HG02981 (cell line): ENCODE measurements around the gene STAT1.

Experiments
- ATAC-seq: cut with Tn5 transposase; IDR thresholded peaks from one replicate; pipeline ENCODE4 v1.9.1; 2021; ENCODE audit warnings: mild to moderate bottlenecking, moderate library complexity; ENCODE audit not compliant: unreplicated experiment

Gene STAT1

DNA sequence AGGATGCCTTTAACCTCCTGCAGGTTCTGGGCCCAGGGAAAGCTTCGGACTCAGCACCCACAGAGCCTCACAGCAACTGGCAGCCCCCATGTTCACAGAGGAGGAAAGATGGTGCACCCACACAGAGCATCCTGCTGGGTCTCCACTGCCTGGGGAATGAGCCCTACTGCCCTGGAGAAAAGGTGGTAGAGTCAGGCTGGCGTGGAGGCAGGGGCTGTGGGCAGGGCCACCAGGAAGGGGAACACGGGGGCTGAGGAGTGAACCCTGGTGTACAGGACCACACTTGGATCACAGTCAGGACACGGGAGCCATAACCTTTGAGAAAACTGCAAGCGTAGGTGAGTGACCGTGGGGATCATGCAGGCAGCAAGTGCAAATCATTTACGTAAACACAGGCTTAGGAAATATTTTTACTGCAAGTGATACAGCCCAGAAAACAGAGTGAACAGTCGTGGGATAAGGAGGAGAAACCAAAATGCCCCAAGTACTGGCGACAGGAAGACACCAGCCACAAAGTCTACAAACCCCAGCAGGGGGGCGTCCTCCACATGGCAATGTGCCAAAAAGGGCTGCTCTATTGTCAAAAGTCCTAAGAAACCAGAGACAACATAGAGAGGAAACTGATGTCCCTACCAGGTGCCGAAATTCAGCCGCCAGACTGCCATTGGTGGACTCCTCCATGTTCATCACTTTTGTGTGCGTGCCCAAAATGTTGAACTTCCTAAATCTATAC is 27.6 kb downstream of the STAT1 start:
- ATAC-seq, result no peak

DNA sequence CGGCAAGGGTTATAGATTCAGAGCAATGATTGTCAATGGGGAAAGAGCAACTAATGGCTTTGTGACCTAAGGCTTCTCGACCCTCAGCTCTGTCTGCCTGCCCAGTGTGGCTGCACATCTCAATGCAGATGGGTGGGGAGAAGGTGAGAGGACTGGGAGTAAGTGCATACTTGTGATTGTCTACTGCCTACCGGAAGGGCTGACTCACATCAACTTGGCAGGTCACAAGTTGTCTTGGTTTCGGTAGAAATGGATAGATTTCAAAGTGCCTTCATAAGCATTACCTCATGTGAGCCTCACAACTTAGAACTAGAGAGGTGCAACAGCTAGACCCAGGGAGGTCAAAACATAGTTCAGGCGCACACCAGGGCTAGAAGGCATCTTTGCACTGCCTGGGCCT is 29.4 kb downstream of the STAT1 start:
- ATAC-seq, result no peak

DNA sequence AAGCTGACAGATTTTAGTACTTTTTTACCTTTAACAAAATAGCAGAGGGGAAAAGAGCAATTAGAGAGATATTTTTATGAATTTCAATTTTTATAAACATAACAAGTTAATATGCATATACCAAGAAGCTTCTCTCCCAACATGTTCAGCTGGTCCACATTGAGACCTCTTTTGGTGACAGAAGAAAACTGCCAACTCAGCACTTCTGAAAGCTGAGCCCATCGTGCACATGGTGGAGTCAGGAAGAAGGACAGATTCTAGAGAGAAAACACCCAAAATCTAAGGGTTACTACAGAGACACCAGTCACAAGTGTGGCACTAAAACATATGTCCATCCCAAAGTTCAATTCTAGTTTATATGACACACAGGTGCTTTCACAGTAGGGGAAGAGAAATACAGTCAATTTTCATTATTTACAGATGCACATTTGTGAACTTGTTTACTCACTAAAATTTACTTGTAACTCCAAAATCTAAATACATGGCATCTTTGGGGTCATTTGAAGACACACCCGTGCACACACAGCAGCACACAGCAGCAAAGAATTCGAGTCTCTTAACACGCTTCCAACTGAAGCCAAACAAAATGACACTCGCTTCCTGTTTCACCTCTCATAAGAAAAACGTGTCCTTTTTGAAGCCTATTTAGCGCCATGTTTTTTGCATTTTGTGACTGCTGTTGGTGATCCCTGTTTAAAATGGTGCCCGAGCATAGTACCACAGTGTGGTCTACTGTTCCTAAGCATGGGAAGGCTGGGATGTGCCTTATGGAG is 31.5 kb downstream of the STAT1 start:
- ATAC-seq, result no peak

DNA sequence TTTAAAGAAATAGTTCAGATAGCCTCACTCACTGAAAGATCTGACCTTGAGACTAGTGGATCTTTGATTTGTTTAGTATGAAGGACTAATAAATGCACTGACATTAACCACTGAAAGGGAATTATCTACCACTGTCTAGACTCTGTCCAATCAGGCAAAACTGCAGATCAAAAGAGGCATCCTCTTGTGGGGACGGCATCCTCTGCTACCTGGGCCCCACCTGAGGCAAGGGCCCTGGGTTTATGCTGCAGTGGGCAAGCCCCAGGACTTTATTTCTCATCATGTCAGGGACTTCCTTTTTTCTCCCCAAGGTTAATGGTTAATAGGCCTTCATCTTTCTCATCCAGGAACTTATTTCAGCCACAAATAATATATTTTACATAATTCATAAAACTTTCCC is 32.2 kb downstream of the STAT1 start:
- no peak for ATAC-seq

DNA sequence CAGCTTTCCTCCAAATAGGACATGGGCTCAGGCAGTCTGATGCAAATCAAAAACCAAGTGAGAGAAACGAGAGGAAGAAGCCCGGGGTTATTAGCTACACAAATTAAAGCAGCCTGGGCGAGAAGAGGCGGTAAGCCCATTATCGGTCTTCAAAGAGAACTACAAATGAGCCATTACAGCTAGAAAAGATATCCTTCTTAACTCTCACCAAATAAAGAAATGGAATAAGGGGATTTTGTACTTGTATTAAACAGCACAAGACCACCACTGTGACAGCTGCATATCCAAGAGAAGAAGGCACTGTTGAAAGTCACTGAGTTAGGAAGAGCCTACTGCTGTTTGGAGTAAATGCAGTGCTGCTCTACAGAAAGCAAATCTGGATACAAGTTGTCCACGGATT is 32.6 kb downstream of the STAT1 start:
- ATAC-seq, result no peak

DNA sequence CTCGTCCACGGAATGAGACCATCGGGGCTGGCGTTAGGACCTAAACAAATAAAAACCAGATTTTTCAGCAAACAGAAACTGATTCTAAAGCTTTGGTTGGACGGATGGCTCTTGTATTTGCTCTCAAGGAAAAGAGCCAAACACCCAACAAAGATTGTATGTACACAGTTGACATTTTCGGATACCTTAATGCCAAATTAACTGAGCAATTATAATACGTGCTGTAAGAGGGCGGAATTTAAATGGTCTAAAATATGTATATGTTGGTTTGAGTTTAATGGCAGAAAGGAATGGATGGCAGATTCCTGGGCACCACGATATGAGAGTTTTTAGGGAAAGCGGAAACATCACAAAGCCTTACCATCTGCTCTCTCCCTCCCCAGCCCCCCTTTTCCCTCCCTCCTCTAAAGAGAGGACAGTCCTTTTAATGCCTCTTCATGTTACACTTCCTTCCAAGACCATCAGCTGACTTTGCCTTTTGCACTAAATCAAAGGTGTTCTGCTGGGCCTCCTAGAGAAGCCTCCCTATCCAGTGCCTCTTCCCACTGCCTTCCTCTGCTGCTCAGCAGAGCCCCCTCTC is 33.3 kb downstream of the STAT1 start:
- ATAC-seq, result no peak

DNA sequence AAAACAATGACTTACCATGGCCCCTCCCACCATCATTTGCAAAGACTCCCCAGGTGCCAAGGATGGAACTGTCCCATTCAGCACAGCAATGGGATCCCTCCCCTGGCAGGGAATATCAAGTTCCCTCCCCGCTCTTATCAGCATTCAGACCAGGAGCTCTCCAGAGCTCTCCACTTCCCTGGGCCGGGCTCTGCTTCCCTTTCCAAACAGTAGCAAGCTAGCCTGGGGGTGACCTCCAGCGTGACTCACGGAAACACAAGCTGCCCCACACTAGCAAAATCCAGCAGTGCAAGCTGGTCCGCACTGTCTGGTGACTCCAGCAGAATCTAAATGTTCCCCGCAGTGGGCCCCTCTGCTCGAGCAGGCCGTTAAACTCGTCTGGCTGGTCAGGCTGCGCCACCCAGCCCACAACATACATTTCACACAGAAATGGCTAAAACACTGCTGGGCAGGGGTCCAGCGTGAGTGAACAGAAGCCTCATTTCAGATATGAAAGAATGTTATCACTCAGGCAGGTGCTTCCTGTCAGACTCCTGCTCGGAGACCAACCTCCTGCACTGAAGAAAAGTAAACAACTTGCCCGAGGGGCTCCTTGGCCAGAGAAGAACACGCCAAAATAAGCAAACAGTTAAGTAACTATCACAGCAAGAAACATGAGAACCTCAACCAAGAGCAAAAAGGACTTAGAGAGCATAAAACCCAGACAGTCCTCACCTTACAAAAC is 33.9 kb downstream of the STAT1 start:
- ATAC-seq, result no peak

DNA sequence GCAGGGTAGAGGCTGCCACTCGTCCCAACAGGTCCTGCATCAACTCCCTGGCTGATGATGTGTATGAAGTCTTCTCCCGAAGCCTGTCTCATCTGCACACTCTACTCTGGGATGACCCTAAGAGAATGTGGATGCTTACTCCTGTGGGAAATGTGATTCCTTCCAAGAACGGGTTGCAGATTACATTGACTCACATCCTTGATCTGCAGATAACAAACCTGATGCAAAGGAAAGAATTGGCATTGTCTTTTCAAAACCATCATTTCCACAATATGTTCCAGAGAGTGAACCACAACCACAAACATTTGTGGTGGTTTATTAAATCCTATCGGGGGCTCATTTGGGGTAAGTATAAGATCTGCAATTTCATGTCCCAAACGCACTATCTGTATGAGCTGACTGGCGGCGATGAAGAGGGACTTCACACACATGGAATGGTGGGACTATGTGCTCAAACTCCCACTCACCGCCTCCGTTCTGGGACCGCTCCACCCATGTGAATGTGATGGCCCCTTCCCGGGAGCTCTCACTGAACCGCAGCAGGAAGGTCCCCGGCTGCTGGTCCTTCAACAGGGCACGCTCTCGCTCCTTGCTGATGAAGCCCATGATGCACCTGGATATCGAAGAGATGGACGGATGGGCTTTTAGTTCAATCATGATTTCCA is 35.5 kb downstream of the STAT1 start:
- ATAC-seq, result no peak

DNA sequence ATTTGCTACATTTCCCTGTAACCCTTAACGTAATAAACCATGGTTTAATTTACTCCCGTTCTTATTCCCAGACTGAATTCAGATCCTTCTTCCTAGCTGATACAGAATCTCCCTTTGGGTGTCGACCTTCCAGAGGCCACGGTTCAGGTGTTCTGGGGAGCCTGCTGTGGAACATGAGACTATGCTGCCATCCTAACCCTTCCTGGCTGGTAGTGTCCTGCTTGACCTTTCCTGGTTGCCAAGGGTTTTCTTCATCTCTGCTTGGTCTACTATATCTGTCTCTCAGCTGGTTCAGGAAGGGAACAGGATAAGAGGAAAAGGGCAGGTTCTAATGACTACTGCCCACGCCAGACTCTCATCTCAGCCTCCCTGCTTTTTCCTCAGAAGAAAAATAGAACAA is 36.5 kb downstream of the STAT1 start:
- no peak for ATAC-seq

DNA sequence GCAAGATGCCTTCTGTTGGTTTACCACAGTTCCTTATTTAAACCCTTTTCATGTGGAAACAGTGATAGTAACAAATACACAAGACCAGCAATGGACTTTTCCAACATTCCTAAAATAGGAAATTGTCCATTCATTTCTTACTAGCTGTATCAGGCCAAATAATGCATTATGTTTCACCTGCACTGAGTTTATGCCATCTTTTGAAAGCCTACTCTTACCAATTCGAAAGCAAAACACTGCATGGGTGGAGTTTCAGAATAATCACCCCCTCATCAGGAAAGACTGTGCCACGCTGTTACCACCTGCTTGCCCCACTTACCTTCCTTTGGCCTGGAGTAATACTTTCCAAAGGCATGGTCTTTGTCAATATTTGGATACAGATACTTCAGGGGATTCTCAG is 37.5 kb downstream of the STAT1 start:
- ATAC-seq, result no peak

DNA sequence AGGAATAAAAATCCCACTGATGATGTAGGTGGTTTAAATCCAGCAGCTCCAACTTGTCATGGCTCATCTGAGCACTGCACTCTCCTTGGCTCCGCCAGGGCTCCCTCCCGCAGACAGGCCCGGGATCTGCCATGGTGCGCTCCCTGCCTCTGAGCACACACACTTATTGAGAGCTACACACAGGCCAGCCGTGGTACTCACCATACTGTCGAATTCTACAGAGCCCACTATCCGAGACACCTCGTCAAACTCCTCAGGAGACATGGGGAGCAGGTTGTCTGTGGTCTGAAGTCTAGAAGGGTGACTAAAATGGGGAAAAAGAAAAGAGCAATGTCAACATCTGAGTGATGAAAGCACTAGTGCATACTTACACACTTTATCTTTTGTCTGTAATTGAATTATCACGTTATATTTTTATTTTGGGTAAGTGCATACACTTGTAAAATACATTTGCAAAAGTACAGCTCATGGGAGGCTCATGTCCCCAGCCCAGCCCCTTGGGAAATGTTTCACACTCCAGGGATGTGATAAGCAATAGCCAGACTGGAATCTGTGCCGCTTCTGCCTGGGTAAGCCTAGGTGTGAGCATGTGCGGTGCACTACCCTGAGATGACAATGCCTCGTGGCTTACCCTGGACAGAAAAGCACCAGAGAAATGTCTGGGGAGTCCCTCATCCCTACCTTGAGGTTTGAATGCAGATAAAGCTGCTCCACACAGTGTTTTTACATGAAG is 39.2 kb downstream of the STAT1 start:
- no peak for ATAC-seq

DNA sequence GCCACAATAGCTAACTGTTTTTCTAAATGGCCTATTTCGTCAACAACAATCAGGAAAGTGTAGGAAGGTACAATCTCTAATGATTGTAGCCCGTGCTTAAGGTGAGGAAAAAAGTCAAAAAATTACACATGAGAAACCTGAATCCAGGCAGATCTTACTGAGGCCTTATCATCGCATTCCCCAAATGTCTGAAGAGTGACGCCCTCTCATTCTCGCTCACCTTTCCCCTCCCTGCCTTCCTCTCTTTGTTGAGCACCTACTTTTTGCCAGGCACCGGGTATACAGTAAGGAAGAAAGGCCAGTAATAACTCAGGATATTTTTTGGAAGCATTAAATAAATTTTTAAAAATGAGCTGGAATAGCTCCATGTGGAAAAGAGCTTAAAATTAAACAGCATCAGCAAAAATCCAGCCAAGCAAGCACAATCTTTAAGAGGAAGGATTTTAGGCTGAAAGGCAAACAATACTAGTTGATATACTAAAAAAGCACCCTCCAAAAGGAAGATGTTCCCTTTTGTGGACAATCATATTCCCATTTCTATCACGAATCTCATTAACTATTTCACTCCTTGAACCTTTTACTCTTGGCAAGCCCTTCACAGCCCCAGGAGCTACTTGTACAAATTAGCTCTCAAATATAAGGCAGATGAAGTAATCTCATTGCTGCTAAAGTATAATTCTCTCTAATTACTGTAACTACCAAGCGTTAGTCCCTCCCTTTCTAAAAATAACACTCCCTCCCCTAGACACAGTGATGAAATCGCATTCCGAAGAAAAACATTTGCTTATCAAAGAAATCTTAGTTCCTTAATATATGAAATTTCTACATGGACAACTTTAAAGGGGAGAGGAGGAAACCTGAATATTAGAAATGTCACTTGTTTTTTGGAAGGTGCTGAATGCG is 40.0 kb downstream of the STAT1 start:
- ATAC-seq, result no peak

DNA sequence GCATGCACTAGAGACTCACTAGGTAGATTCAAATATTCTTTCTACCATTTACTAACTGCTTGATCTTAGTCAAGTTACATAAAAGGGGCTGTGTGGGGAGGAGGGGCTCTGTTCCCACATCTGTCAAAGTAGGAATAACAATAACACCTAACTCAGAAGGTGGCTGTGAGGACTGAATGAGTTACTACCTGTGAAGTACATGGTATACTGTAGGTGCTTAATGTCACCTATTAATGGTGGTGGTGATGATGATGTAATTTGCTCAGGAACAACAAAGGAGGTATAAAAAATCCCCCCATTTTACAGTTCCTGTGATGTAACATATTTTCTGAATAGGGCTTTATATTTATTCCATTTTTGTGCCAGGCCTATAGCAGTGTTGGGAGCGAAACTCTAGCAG is 40.7 kb downstream of the STAT1 start:
- ATAC-seq, result no peak

DNA sequence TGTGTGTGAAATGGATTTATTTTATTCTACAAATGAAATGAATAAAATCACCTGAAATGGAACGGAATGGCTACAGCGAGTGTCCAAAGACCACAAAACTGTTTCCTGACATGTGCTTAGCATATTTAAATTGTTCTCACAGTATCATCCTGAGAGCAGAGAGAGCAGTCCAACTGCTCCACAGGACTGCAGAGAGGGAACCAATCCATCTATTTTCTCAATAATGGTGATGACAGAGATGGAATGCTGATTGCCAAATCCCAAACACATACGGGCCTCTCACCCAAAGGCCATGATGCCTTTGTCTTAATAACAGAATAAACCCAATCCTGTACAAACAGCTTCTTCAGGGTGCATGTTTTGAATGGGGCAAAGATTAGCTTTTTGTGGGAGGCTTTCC is 41.1 kb downstream of the STAT1 start:
- no peak for ATAC-seq

DNA sequence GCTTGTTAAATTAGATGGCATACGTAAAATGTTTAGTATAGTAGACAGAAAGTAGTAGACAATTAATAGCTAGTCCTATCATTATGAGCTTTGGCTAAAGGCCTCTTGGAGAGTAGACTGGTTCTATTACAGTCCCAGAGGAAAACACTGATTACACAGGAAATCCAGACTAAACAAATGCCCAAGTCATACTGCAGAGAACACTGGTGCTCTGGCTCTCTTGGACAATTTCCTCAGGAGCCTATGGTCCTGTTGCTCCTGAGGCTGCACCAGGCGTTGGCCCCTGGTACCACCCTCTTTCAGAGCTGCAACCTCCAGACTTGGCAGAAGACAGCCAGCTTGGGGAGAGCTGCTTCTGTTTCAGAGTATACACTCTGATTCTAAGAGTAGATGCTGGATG is 41.8 kb downstream of the STAT1 start:
- no peak for ATAC-seq

DNA sequence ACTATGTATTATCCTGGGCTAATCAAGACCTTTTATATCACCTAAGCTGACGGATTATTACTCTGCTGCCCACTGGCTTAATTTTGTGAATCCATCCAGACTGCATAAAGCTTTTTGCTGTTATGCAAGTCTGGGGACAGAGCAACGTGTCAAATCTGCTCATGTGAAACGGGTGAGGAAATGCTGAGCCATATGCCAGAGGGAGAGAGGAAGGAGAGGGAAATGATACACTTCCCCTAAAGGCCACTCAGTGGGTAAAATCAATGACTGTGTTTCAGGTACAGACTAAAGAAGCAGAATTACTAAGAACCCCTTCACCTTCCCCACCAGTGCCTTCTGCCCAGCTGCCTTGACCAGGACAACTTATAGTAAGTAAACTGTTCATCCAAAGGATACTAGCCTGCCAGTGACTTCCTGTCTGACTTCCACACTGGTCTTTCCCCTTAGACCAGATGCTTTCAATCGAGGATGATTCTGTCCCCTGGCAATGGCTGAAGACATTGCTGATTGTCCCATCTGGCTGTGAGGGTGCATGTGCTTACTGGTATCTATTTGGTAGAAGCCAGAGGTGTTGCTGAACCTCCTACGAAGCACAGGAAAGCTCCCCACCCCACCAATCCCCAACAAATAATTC is 43.0 kb downstream of the STAT1 start:
- no peak for ATAC-seq

DNA sequence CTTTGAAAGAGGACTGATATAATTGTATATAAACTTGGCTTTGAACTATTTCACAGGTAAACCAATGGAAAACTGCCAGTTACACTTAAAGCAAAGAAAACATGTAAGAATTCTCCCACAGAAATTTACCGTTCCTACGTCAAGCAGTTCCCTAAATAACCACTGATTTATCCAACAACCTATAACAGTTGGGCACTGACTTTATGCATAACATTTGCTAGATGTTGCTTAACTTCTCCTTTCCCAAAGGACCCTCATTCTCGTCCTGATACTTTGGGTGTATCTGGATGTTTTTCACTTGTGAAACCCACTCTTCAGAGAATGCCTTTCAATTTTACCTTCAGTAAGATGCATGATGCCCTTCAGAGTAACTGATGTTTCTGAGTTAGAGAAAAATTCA is 43.8 kb downstream of the STAT1 start:
- ATAC-seq, result no peak

DNA sequence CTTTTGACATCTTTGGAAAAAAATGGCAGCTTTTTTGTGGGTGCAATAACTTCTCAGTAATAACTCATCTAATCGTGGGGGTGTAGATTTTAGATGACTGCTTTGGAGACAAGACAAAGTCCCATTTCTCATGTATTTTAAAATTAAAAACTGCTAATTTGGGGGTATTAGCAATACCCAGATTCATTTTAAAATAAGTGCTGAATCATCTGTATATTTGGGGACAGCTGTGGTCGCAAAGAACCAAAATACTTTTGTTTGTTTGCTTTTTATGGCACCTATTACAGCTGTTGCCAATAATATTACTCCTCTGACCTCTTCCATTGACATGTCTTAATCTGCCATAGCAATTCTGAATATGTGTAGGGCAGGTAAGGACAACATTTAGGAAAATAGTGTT is 45.4 kb downstream of the STAT1 start:
- ATAC-seq, result no peak
